GM12864 (cell line): ENCODE results near the gene RIPOR1.
"Not testable (repeated sequence)": the region's sequence is repeated elsewhere in the genome, so short reads cannot be mapped to it uniquely, and the experiment has no call there.

Experiments
- DNase-seq: peaks from one replicate; pipeline ENCODE4 v3.0.0-alpha.2; 2011; ENCODE audit warnings: low read depth
- H3K4me3 ChIP-seq: 2 replicates; pipeline ENCODE4 v1.5.1; 2011; ENCODE audit warnings: mild to moderate bottlenecking, low read depth, low read length, control low read depth
- TF ChIP-seq, protein P1 (sequence below): IDR thresholded peaks from 2 replicates; pipeline ENCODE4 v1.5.1; 2011; ENCODE audit warnings: low read depth, mild to moderate bottlenecking, moderate library complexity, low read length, control low read depth, inconsistent platforms; ENCODE audit errors: missing control alignments

RIPOR1 gene

DNA sequence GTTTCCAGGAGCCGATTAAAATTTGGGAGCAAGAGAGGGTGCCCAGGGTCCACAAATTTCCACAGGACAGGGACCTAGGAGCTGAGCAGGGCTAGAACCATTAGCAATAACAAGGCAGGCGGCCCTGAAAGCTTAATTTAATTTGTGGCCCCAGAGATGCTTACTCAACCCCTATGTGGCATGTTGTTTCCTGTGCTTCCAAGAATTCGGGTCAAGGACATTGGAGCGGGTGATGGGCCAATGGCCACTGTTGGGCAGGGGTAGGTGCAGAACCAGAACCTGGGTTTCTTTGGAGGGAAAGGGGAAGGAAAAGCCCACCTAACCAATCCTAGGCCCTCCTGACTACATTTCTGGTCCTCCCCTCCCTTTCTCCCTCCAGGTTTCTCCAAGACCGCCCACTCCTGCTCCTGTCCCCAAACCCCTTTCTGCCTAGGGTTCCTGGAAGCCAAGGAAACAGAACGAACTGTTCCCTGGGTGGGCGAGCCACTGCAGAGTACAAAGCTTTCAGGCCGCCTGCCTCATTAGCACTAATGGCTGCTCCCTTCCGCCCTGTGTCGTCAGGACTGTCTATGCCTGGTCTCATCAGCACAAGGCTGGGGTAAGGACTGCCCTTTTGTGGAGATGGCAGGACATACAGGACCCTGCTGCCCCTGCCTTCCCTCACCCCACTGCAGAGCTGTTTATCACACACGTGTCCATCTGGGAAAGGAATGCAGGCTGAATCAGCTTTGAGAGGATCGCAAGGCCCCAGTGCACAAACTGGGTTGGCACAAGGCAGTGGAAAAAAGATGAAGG lies 44.7 kb upstream of the RIPOR1 start:
- no peak for DNase-seq
- no peak overlapping the region for H3K4me3 ChIP-seq
- TF ChIP-seq, protein P1, sequence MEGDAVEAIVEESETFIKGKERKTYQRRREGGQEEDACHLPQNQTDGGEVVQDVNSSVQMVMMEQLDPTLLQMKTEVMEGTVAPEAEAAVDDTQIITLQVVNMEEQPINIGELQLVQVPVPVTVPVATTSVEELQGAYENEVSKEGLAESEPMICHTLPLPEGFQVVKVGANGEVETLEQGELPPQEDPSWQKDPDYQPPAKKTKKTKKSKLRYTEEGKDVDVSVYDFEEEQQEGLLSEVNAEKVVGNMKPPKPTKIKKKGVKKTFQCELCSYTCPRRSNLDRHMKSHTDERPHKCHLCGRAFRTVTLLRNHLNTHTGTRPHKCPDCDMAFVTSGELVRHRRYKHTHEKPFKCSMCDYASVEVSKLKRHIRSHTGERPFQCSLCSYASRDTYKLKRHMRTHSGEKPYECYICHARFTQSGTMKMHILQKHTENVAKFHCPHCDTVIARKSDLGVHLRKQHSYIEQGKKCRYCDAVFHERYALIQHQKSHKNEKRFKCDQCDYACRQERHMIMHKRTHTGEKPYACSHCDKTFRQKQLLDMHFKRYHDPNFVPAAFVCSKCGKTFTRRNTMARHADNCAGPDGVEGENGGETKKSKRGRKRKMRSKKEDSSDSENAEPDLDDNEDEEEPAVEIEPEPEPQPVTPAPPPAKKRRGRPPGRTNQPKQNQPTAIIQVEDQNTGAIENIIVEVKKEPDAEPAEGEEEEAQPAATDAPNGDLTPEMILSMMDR = no peak

GRCh38 chr16:67486805-67487204 lies 41.8 kb upstream of the RIPOR1 start:
- no peak for DNase-seq
- TF ChIP-seq, protein P1 = no peak
- H3K4me3 ChIP-seq = no peak overlapping the region

- H3K4me3 ChIP-seq, DNase-seq: not testable (repeated sequence)
Measured at GRCh38 chr16:67487561-67487960, 41.1 kb upstream of the RIPOR1 start.

DNA sequence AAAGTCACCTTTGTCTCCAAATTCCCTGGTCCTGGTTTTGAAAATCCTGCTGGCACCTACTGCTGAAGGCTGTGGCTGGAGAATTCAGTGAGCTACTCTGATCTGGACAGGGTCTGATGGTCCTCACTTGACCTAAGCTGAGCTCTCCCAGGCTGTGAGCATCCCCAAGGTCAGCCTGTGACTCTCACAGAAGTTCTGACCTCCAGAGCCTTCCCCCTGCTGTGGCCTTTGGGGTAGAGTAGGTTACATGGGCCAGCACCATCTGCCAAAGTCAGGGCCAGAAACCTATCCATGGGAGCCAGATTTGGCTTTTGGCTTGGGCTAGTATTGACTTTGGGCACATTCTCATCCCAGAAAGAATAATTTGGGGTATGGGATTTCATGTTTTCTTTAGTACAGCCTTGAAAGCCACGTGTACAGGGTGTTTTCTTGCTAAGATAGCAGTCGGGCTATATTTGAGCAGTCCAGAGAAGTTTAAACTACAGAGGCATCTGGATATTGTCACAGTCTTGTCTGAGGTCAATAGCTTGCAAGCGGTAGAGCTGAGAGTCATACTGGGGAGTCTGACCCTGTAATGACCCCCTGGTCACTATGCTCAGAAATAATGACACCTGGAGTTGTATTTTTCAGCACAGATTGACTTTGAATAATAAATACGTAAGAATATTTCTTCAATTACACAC lies 39.1 kb upstream of the RIPOR1 start:
- H3K4me3 ChIP-seq = no peak overlapping the region
- DNase-seq = no peak
- TF ChIP-seq, protein P1 = no peak

DNA sequence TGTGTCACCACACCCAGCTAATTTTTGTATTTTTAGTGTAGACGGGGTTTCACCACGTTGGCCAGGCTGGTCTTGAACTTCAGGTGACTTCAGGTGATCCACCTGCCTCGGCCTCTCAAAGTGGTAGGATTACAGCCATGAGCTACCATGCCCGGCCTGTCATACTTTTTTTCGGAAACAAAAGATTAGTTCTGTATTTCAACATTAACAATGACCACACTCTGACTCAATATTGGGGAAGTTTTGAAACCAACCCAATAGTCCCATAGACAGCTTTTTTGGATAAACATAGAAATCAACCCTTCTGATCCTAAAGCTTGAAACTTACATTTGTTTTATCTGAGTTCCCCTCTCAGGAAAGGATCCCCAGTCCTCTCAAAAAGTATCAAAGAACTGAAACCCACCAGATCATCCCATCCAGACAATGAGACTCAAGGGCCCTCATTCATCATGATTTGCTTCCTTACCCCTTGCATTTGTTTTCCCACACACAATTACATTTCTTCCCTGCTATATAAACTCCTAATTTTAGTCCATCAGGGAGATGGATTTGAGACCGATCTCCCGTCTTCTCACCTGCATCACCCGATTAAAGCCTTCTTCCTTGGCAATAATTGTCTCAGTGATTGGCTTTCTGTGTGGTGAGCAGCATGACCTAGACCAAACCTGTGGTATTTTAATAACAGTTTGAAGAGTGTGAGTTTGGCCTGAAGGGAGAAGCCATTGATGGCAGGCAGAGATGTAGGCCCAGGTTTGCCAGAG lies 38.1 kb upstream of the RIPOR1 start:
- no peak for DNase-seq
- TF ChIP-seq, protein P1 = no peak
- H3K4me3 ChIP-seq = no peak overlapping the region

DNA sequence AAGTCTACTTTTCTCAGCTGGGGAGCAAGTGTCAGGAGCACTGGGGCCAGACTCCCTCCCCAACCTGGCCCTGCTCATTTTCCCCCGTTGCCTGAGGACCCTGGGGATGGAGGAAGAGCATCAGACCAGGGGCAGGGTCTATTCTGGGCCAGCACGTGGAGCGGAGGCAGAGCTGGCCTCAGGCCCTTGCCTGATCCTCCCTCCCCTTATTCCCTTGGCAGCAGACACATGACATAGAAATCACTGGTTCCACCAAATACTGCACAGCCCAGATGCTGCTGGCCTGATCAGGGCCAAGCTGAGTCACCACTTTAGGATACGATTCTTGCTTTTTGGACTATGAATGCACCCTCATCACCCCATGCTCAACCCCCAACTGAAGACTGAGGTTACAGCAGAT lies 29.5 kb upstream of the RIPOR1 start:
- no peak overlapping the region for H3K4me3 ChIP-seq
- DNase-seq = no peak
- TF ChIP-seq, protein P1 = no peak
